PC-9 (cell line): ENCODE data around the gene DCTN2.

Experiments
- EZH2 ChIP-seq: fragments of 200-600 bp; sonication (generic); IDR thresholded peaks from 2 replicates; pipeline ENCODE4 v1.8.0; 2017; ENCODE audit warnings: antibody characterized with exemption, low read depth
- TF ChIP-seq, protein P1 (sequence below): fragments of 200-600 bp; sonication (generic); conservative IDR thresholded peaks from 2 replicates; pipeline ENCODE4 v1.6.1; 2017; ENCODE audit warnings: mixed run types, antibody characterized with exemption, mild to moderate bottlenecking, moderate library complexity

DNA sequence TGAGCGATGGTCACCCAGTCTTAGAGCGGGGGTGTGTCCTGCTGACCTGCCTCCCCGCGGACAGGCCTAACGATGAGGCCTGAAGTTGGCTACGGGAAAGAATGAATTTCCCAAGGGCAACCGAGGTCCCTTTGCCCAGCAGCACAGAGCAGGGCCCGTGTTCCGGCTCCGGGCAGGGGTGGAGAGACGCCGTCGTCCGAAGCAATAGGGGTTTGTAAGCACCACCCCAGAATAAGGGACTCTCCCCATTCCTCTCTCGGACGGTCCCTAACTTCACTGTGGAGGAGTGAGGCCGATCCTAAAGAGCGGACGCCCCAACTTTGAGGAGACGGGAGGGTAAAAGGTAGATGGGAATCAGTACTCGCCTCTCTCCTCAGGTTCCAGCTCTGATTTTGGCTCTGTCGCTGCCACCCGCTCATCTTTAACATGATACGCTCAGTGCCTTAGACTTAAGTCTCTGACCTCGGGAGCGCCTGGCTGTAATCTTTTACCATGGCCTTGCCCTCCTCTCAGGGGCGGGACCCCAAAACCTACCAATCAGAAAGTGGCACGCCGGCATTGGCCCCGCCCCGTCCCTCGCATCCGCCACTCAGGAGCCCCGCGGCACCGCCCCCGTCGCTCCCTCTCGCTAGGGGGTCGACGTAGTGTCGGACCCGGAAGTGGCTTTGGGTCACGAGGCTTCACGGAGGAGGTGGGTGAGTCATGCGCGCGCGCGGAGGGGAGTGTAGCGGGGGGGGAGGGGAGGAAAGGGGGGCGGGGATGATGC lies 26.8 kb downstream of the DCTN2 start, which contains the start of gene DDIT3:
- TF ChIP-seq EZH2 = no peak
- TF ChIP-seq, protein P1, sequence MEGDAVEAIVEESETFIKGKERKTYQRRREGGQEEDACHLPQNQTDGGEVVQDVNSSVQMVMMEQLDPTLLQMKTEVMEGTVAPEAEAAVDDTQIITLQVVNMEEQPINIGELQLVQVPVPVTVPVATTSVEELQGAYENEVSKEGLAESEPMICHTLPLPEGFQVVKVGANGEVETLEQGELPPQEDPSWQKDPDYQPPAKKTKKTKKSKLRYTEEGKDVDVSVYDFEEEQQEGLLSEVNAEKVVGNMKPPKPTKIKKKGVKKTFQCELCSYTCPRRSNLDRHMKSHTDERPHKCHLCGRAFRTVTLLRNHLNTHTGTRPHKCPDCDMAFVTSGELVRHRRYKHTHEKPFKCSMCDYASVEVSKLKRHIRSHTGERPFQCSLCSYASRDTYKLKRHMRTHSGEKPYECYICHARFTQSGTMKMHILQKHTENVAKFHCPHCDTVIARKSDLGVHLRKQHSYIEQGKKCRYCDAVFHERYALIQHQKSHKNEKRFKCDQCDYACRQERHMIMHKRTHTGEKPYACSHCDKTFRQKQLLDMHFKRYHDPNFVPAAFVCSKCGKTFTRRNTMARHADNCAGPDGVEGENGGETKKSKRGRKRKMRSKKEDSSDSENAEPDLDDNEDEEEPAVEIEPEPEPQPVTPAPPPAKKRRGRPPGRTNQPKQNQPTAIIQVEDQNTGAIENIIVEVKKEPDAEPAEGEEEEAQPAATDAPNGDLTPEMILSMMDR = 0 out of 2 replicates have a peak, but pooled peaks have one; percentile 29
